ENCODE data around the gene SALL1. TPM values are rescaled to one million over a fixed set of nuclear protein-coding genes. Genes with fewer than 3 reads are reported as not detected.

SALL1 gene
- total and polyA plus RNA-seq, 2 of the 8 experiments (the other 6 are each of a cell fraction or from before 2014, with no cell fraction given): 33.7 to 56.8 TPM

GRCh38 chr16:51165043-51165442, 14.0 kb upstream of the SALL1 start:
- H3K79me1 ChIP-seq (ENCODE audit: low read depth, low read length): no peaks in the 10 kb centered on the region
- no peaks in the 10 kb centered on the region for H3K9me3 ChIP-seq (ENCODE audit: insufficient read depth in 2 of 2, low read depth in 1 of 2, low read length in 1 of 2)
- no peak overlapping the region for H2BK15ac ChIP-seq (ENCODE audit: low read length)
- H3K27me3 ChIP-seq (replicated peaks in 1 of 4; ENCODE audit: control insufficient read depth in 3 of 4, extremely low read depth in 1 of 4, insufficient read depth in 3 of 4, low read length in 3 of 4): 0 out of 7 replicates have a peak, but pooled peaks cover 0 to 1% (median 0%) of the 10 kb centered on the region in 4 experiments
- no peaks in the 10 kb centered on the region for H3K36me3 ChIP-seq (ENCODE audit: control insufficient read depth in 2 of 4, insufficient read depth in 4 of 4, low read length in 3 of 4)
- WGBS, 2 experiments (ENCODE audit: extremely low coverage in 1 of 2, insufficient coverage in 1 of 2, insufficient read length in 1 of 2, insufficient replicate concordance in 2 of 2, low coverage in 1 of 2, low lambda C conversion rate in 2 of 2, missing lambda C conversion rate in 1 of 2): 92% methylated on average over 1 of the region's 1 CpG; no CpG with 5 or more reads in 1 of the 2 experiments
- no peak overlapping the region for H4K5ac ChIP-seq (ENCODE audit: insufficient read length, low read depth, low read length)
- no peak overlapping the region for H4K91ac ChIP-seq (replicated peaks; ENCODE audit: insufficient read length, low read length)
- no peak overlapping the region for H3K23ac ChIP-seq (ENCODE audit: insufficient read length)
- no peak overlapping the region for H3K18ac ChIP-seq (ENCODE audit: extremely low read depth, low read length)
- CTCF ChIA-PET (ENCODE audit: partially characterized antibody): interaction anchor here (0.5 to 1.7 kb wide), 4 partner anchors 9 to 191 kb away, joined by 3 to 4 read pairs (median 3); no protein-coding TSS in a partner anchor
- no peak overlapping the region for H3K4me3 ChIP-seq (ENCODE audit: extremely low read depth in 1 of 4, insufficient read depth in 2 of 4, low read depth in 3 of 4, low read length in 4 of 4)
- FAIRE-seq: no peak
- no peak overlapping the region for H3K14ac ChIP-seq (ENCODE audit: insufficient read length)
- peaks cover 0 to 9% (median 5%) of the 10 kb centered on the region in 4 experiments; a peak in 3 of 7 replicates for H3K4me1 ChIP-seq (replicated peaks in 1 of 4; ENCODE audit: control insufficient read depth in 3 of 4, insufficient read depth in 4 of 4, low read length in 3 of 4)
- no peak overlapping the region for H2BK120ac ChIP-seq (replicated peaks; ENCODE audit: low read depth, low read length)
- H3K9ac ChIP-seq (replicated peaks in 1 of 4; ENCODE audit: extremely low read depth in 1 of 4, low read depth in 3 of 4, low read length in 3 of 4): no peak overlapping the region
- H2BK5ac ChIP-seq (ENCODE audit: low read depth, low read length): no peak overlapping the region
- no peak overlapping the region for H3K27ac ChIP-seq (ENCODE audit: low read depth, low read length)
- H4K8ac ChIP-seq (ENCODE audit: extremely low read depth, insufficient read depth, low read length): no peak overlapping the region
- no peak overlapping the region for H2AK5ac ChIP-seq (ENCODE audit: low read depth, low read length)
- H3K4me2 ChIP-seq (ENCODE audit: insufficient read depth in 1 of 2, low read depth in 2 of 2, low read length in 2 of 2): no peak overlapping the region
- H3K23me2 ChIP-seq (ENCODE audit: low read depth, low read length): no peaks in the 10 kb centered on the region
- H3K4ac ChIP-seq (replicated peaks; ENCODE audit: insufficient read length, low read depth, low read length): no peak overlapping the region
- H3K56ac ChIP-seq (replicated peaks; ENCODE audit: insufficient read length, low read depth, low read length): no peak overlapping the region
- no peaks in the 10 kb centered on the region for H3K79me2 ChIP-seq (ENCODE audit: control insufficient read depth in 1 of 2, insufficient read depth in 2 of 2, low read length in 2 of 2)
- POLR2A ChIA-PET (ENCODE audit: partially characterized antibody): interaction anchor here (0.7 to 0.9 kb wide), 2 partner anchors 10 to 90 kb away, joined by 3 to 4 read pairs; no protein-coding TSS in a partner anchor
- no peaks in the 10 kb centered on the region for H4K20me1 ChIP-seq (replicated peaks in 1 of 2; ENCODE audit: control insufficient read depth in 1 of 2, insufficient read depth in 2 of 2, low read length in 2 of 2)
- no peak overlapping the region for H2AFZ ChIP-seq (ENCODE audit: low read length)
- H2BK20ac ChIP-seq (ENCODE audit: low read length): no peak overlapping the region
- DNase-seq (ENCODE audit: low read depth in 1 of 2, low spot score in 2 of 2): no peak
- no peak overlapping the region for H2BK12ac ChIP-seq (ENCODE audit: low read depth, low read length)
- TF ChIP-seq YY1 (IDR thresholded peaks at IDR 0.05; ENCODE audit: low read depth, low read length): no peak
- no peak for TF ChIP-seq ASH2L (IDR thresholded peaks at IDR 0.05; ENCODE audit: low read length)

Measured in H1 (cell line).